Vagina (tissue), 2 donors: ENCODE results near the gene OBSCN.

Experiments
- POLR2A ChIP-seq, 2 donors: fragments of 450-650 bp; IDR thresholded peaks; one replicate each; pipeline ENCODE4 v1.6.1; 2017; ENCODE audit warnings: antibody characterized with exemption in 2 of 2, mild to moderate bottlenecking in 2 of 2, moderate library complexity in 2 of 2
- POLR2AphosphoS5 ChIP-seq, 2 donors: sonication (generic); formaldehyde crosslinking; IDR thresholded peaks; one replicate each; pipeline ENCODE4 v1.9.0; 2017; ENCODE audit warnings: antibody characterized with exemption in 2 of 2, mild to moderate bottlenecking in 2 of 2, low read depth in 1 of 2; ENCODE audit not compliant: insufficient read depth in 1 of 2
- TF ChIP-seq, protein P1 (sequence below), 3 experiments: fragments of 450-650 bp in 2 of 3; fragments of 200-600 bp in 1 of 3; sonication (generic) in 1 of 3; IDR thresholded peaks; one replicate each; pipeline ENCODE4 v1.5.1; 2017 to 2019; ENCODE audit warnings: antibody characterized with exemption in 3 of 3, mild to moderate bottlenecking in 2 of 3, moderate library complexity in 2 of 3

GRCh38 chr1:228356897-228357680 lies 149.2 kb downstream of the OBSCN start:
- TF ChIP-seq, protein P1, sequence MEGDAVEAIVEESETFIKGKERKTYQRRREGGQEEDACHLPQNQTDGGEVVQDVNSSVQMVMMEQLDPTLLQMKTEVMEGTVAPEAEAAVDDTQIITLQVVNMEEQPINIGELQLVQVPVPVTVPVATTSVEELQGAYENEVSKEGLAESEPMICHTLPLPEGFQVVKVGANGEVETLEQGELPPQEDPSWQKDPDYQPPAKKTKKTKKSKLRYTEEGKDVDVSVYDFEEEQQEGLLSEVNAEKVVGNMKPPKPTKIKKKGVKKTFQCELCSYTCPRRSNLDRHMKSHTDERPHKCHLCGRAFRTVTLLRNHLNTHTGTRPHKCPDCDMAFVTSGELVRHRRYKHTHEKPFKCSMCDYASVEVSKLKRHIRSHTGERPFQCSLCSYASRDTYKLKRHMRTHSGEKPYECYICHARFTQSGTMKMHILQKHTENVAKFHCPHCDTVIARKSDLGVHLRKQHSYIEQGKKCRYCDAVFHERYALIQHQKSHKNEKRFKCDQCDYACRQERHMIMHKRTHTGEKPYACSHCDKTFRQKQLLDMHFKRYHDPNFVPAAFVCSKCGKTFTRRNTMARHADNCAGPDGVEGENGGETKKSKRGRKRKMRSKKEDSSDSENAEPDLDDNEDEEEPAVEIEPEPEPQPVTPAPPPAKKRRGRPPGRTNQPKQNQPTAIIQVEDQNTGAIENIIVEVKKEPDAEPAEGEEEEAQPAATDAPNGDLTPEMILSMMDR (IDR thresholded peaks at IDR 0.05): no peak
- no peak for TF ChIP-seq POLR2A (IDR thresholded peaks at IDR 0.05)
- no peak for TF ChIP-seq POLR2AphosphoS5 (IDR thresholded peaks at IDR 0.05; ENCODE audit: insufficient read depth in 1 of 2, low read depth in 1 of 2)
